ENCODE data around the gene SORBS1.

Gene SORBS1

GRCh38 chr10:95538412-95538811 lies 22.8 kb downstream of the SORBS1 start:
- DNase-seq: no peak

GRCh38 chr10:95537542-95537927 lies 23.6 kb downstream of the SORBS1 start:
- no peak for DNase-seq

GRCh38 chr10:95536894-95537541 lies 24.2 kb downstream of the SORBS1 start:
- no peak for DNase-seq

GRCh38 chr10:95536017-95536416 lies 25.2 kb downstream of the SORBS1 start:
- no peak for DNase-seq

GRCh38 chr10:95535526-95535925 lies 25.6 kb downstream of the SORBS1 start:
- DNase-seq: no peak

- no peak for DNase-seq
These were observed 27.6 kb downstream of the SORBS1 start for GRCh38 chr10:95533590-95533989.

- no peak for DNase-seq
These were observed 28.6 kb downstream of the SORBS1 start for GRCh38 chr10:95532536-95532935.

GRCh38 chr10:95531994-95532399 lies 29.2 kb downstream of the SORBS1 start:
- no peak for DNase-seq

- DNase-seq: no peak
These were observed 29.9 kb downstream of the SORBS1 start for GRCh38 chr10:95531058-95531809.

GRCh38 chr10:95530561-95530960 lies 30.6 kb downstream of the SORBS1 start:
- no peak for DNase-seq

GRCh38 chr10:95530029-95530428 lies 31.1 kb downstream of the SORBS1 start:
- no peak for DNase-seq

- no peak for DNase-seq
These were observed 35.1 kb downstream of the SORBS1 start for GRCh38 chr10:95526044-95526443.

GRCh38 chr10:95525033-95525418 lies 36.1 kb downstream of the SORBS1 start:
- no peak for DNase-seq

- DNase-seq: no peak
These were observed 36.7 kb downstream of the SORBS1 start for GRCh38 chr10:95524358-95525032.

GRCh38 chr10:95522117-95522516 lies 39.1 kb downstream of the SORBS1 start:
- no peak for DNase-seq

GRCh38 chr10:95520617-95521016 lies 40.6 kb downstream of the SORBS1 start:
- no peak for DNase-seq

- no peak for DNase-seq
These were observed 42.4 kb downstream of the SORBS1 start for GRCh38 chr10:95518455-95519452.

- DNase-seq: peak; percentile 36
These were observed 43.4 kb downstream of the SORBS1 start for GRCh38 chr10:95517536-95518454.

GRCh38 chr10:95516774-95517373 lies 44.3 kb downstream of the SORBS1 start:
- DNase-seq: no peak

- peak; percentile 25 for DNase-seq
These were observed 47.2 kb downstream of the SORBS1 start for GRCh38 chr10:95513941-95514392.

GRCh38 chr10:95513008-95513589 lies 48.1 kb downstream of the SORBS1 start:
- DNase-seq: no peak
